Colonic mucosa (tissue), 4 donors: ENCODE results near the gene NEB. TPM values are rescaled to one million over a fixed set of nuclear protein-coding genes. Genes with fewer than 3 reads are reported as not detected.

ENCODE experiments used
- DNase-seq: peaks from one replicate; pipeline ENCODE4 v3.0.0-alpha.2; 2020
- H3K27ac ChIP-seq: fragments of 200-600 bp; one replicate; pipeline ENCODE4 v1.8.0; 2021
- H3K27me3 ChIP-seq: fragments of 200-600 bp; one replicate; pipeline ENCODE4 v1.8.0; 2021
- H3K36me3 ChIP-seq: fragments of 200-600 bp; one replicate; pipeline ENCODE4 v1.8.0; 2021
- H3K4me1 ChIP-seq: fragments of 200-600 bp; one replicate; pipeline ENCODE4 v1.8.0; 2021; ENCODE audit warnings: mild to moderate bottlenecking
- H3K4me3 ChIP-seq: fragments of 200-600 bp; one replicate; pipeline ENCODE4 v1.8.0; 2021
- H3K9ac ChIP-seq, 2 donors: one replicate each; pipeline ENCODE4 v1.7.0; 2013; ENCODE audit warnings: control low read depth in 2 of 2, low read depth in 2 of 2, low read length in 2 of 2
- H3K9me3 ChIP-seq: fragments of 200-600 bp; one replicate; pipeline ENCODE4 v1.8.0; 2021
- intact Hi-C: fragments of 100-400 bp; cut with DNase I; formaldehyde crosslinking; loops from one replicate; pipeline ENCODE4 v1.14.1; 2022
- total RNA-seq, 2 donors: library from RNA; stranded (reverse); fragmentation: NEBNext Ultra II Directional in 1 of 2; extraction: Animal tissue kit (Norgen Biotek cat#: 25700) in 1 of 2; gene quantifications; one replicate each; pipeline ENCODE4 v1.2.1, GENCODE V29; 2021
- TF ChIP-seq, protein P1 (sequence below): fragments of 200-600 bp; IDR thresholded peaks from one replicate; pipeline ENCODE4 v1.8.0; 2022; ENCODE audit warnings: antibody characterized with exemption, mild to moderate bottlenecking
- donor health status: healthy.
- donor health status: DM: no; HTN: no; CAD: no.
- donor health status: DM: no; HTN: no; CAD: no.

NEB gene
- total RNA-seq, 2 donors from 2014 or later: 0.89 to 1.0 TPM

DNA sequence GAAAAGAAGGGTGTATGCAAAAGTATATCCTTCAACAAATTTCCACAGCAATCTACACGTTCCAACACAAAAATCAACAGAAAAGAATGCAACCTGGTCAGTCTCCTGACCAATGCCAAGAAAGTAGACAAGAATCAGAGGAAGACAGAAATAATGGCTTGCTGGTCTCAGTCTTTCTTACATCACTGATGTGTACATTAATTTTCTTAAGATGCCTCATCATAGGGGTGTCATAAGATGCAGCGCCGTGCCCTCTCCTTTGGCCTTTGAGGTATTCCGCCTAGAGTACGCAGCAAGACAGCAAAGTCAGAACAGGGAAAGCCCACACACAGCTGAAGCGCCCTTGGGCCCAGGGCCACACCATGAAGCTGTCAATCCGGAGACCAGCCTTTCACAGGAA is 211.7 kb downstream of the NEB start:
- intact Hi-C loops: no loop called here
- no peaks in the 10 kb centered on the region for H3K9me3 ChIP-seq

DNA sequence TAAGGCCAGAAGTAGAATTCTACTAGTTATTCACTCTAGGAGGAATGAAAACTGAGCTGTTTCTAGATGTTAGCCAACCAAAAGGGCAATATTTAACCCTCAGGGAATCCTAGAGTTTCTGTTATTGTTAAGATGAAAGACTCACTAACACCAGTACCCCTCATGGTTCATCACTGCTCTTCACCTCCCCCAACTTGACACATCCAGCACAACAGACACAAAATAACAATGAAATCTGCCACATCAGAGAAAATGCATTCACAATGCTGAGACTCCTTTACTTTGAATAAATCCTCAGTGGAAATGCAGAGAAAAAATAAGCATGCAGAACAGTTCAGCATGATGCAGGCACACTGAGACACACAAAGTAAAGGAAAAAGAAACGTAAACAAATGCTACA is 213.3 kb downstream of the NEB start:
- H3K4me3 ChIP-seq: no peak overlapping the region
- no peak for DNase-seq
- no peak overlapping the region for H3K9ac ChIP-seq
- no peaks in the 10 kb centered on the region for H3K27me3 ChIP-seq
- no peak overlapping the region for H3K27ac ChIP-seq
- intact Hi-C loops: no loop called here
- H3K36me3 ChIP-seq: no peaks in the 10 kb centered on the region
- H3K4me1 ChIP-seq: no peaks in the 10 kb centered on the region
- TF ChIP-seq, protein P1, sequence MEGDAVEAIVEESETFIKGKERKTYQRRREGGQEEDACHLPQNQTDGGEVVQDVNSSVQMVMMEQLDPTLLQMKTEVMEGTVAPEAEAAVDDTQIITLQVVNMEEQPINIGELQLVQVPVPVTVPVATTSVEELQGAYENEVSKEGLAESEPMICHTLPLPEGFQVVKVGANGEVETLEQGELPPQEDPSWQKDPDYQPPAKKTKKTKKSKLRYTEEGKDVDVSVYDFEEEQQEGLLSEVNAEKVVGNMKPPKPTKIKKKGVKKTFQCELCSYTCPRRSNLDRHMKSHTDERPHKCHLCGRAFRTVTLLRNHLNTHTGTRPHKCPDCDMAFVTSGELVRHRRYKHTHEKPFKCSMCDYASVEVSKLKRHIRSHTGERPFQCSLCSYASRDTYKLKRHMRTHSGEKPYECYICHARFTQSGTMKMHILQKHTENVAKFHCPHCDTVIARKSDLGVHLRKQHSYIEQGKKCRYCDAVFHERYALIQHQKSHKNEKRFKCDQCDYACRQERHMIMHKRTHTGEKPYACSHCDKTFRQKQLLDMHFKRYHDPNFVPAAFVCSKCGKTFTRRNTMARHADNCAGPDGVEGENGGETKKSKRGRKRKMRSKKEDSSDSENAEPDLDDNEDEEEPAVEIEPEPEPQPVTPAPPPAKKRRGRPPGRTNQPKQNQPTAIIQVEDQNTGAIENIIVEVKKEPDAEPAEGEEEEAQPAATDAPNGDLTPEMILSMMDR: no peak
- no peaks in the 10 kb centered on the region for H3K9me3 ChIP-seq

More for the DNA sequence above, 211.7 kb downstream of the NEB start:
- Histone ChIP-seq H3K4me1 (no peaks in the 10 kb centered on the region), H3K27me3 (no peaks in the 10 kb centered on the region), H3K36me3 (no peaks in the 10 kb centered on the region), H3K9ac (no peak overlapping the region), H3K27ac (no peak overlapping the region), H3K4me3 (no peak overlapping the region)
- TF ChIP-seq, protein P1: no peak
- DNase-seq: no peak

DNA sequence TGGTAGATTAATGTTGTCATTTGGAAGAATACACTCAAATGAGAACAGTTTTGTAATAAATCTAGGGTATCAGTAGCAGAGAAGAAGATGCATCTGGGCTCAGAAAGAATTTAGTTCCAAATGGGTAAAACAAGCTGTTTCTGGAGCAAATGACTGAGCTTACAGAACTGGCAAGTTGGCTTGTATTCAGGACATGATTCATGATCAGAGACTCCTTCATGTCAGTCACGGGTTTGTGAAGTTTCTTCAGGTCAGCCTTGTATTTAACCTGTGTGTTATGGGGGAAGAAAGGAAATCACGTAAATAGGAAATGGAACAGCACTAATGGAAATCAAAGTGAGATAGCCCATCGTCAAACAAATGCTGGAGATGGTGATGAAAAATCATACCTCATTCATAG is 215.5 kb downstream of the NEB start:
- Histone ChIP-seq H3K9me3 (no peaks in the 10 kb centered on the region), H3K9ac (no peak overlapping the region), H3K4me3 (no peak overlapping the region), H3K4me1 (no peaks in the 10 kb centered on the region), H3K27me3 (no peaks in the 10 kb centered on the region), H3K36me3 (no peaks in the 10 kb centered on the region), H3K27ac (no peak overlapping the region)
- TF ChIP-seq, protein P1: no peak
- intact Hi-C loops: no loop called here
- no peak for DNase-seq

DNA sequence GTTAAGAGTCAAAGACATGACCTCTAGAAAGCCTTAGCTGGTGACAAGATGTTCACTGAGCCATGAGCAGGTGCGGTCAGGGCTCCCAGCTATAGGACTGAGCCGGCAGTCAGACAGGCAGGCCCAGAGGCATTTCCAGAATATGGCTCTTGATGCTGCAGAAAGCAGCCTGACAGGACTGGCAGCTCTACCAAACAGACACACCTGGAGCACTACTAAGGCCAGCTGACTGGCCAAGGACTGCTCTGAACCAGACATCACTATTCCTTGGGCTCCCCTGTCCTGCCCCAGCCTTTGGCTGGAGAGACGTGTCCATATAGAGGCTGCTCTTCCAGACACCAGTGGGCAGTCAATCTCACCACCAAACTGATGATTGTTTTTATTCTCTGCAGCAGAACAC is 225.8 kb downstream of the NEB start:
- no peaks in the 10 kb centered on the region for H3K9me3 ChIP-seq
- H3K27me3 ChIP-seq: no peaks in the 10 kb centered on the region
- no peaks in the 10 kb centered on the region for H3K4me1 ChIP-seq
- H3K27ac ChIP-seq: no peak overlapping the region
- H3K36me3 ChIP-seq: no peaks in the 10 kb centered on the region
- H3K4me3 ChIP-seq: no peak overlapping the region
- no peak for DNase-seq
- no peak overlapping the region for H3K9ac ChIP-seq
- intact Hi-C loops: no loop called here
- TF ChIP-seq, protein P1: no peak

DNA sequence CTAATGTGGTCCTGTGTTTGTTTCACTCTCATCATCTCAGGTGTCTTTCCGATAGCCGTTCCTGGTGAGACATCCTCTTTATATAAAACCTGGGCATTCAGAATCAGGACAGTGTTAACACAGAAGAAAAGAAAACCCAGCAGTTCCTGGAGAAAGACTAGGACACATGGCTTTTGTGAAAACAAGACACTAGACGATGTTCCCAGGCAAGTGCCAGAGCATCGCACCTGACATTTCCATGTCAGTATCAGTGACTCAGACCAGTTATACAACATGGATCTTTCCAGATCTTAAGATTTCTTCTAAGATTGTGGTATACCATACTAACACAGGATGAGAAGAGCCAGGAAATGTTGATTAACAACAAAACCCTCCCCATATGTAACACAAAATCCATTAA is 228.1 kb downstream of the NEB start:
- TF ChIP-seq, protein P1: no peak
- H3K9ac ChIP-seq: no peak overlapping the region
- intact Hi-C loops: no loop called here

GRCh38 chr2:151498178-151498577 is 236.1 kb downstream of the NEB start:
- Histone ChIP-seq H3K36me3 (no peaks in the 10 kb centered on the region), H3K9me3 (no peaks in the 10 kb centered on the region), H3K9ac (no peak overlapping the region), H3K27me3 (no peaks in the 10 kb centered on the region), H3K4me3 (no peak overlapping the region), H3K27ac (no peak overlapping the region), H3K4me1 (no peaks in the 10 kb centered on the region)
- TF ChIP-seq, protein P1: no peak
- intact Hi-C loops: no loop called here
- DNase-seq: no peak

More for the DNA sequence above, 228.1 kb downstream of the NEB start:
- H3K27ac ChIP-seq: no peak overlapping the region
- no peak overlapping the region for H3K4me3 ChIP-seq
- no peaks in the 10 kb centered on the region for H3K4me1 ChIP-seq
- no peaks in the 10 kb centered on the region for H3K9me3 ChIP-seq
- H3K27me3 ChIP-seq: no peaks in the 10 kb centered on the region
- no peaks in the 10 kb centered on the region for H3K36me3 ChIP-seq
- no peak for DNase-seq
